HG02973 (cell line): ENCODE measurements around the gene SLIT3.

Experiments
- ATAC-seq: cut with Tn5 transposase; IDR thresholded peaks from one replicate; pipeline ENCODE4 v1.9.1; 2021; ENCODE audit warnings: moderate library complexity; ENCODE audit not compliant: unreplicated experiment

Gene SLIT3

GRCh38 chr5:169272111-169272510, 28.8 kb downstream of the SLIT3 start:
- ATAC-seq = no peak

- ATAC-seq = no peak
Measured at GRCh38 chr5:169270827-169271226, 30.1 kb downstream of the SLIT3 start.

GRCh38 chr5:169268019-169268418, 32.9 kb downstream of the SLIT3 start:
- ATAC-seq = no peak

- ATAC-seq = no peak
Measured at GRCh38 chr5:169265888-169266287, 35.1 kb downstream of the SLIT3 start.

- no peak for ATAC-seq
Measured at GRCh38 chr5:169263591-169263990, 37.3 kb downstream of the SLIT3 start.

- no peak for ATAC-seq
Measured at GRCh38 chr5:169260896-169261569, 39.9 kb downstream of the SLIT3 start.

- ATAC-seq = no peak
Measured at GRCh38 chr5:169258372-169259000, 42.5 kb downstream of the SLIT3 start.

- no peak for ATAC-seq
Measured at GRCh38 chr5:169256191-169256590, 44.7 kb downstream of the SLIT3 start.

- ATAC-seq = no peak
Measured at GRCh38 chr5:169253071-169253470, 47.9 kb downstream of the SLIT3 start.

GRCh38 chr5:169251333-169252084, 49.4 kb downstream of the SLIT3 start:
- ATAC-seq = no peak

GRCh38 chr5:169250887-169251286, 50.1 kb downstream of the SLIT3 start:
- ATAC-seq = no peak

GRCh38 chr5:169248996-169249395, 51.9 kb downstream of the SLIT3 start:
- ATAC-seq = no peak

- ATAC-seq = no peak
Measured at GRCh38 chr5:169248550-169248949, 52.4 kb downstream of the SLIT3 start.

- no peak for ATAC-seq
Measured at GRCh38 chr5:169244812-169245211, 56.1 kb downstream of the SLIT3 start.

GRCh38 chr5:169243651-169244422, 57.1 kb downstream of the SLIT3 start:
- ATAC-seq = no peak

GRCh38 chr5:169242849-169243186, 58.1 kb downstream of the SLIT3 start:
- no peak for ATAC-seq

- no peak for ATAC-seq
Measured at GRCh38 chr5:169242175-169242848, 58.6 kb downstream of the SLIT3 start.

GRCh38 chr5:169229342-169229892, 71.5 kb downstream of the SLIT3 start:
- ATAC-seq = no peak

GRCh38 chr5:169226895-169227294, 74.0 kb downstream of the SLIT3 start:
- ATAC-seq = no peak

GRCh38 chr5:169225830-169226356, 75.0 kb downstream of the SLIT3 start:
- no peak for ATAC-seq
